Activated CD8-positive, alpha-beta T cell treated with anti-CD3 and anti-CD28 coated beads for 36 hours (primary cell): ENCODE measurements around the gene WBP1L. TPM values are rescaled to one million over a fixed set of nuclear protein-coding genes. Genes with fewer than 3 reads are reported as not detected.

Experiments
- ATAC-seq: fragments of 200-7000 bp; cut with Tn5 transposase; one replicate; pipeline ENCODE4 v1.10.0; 2021; ENCODE audit warnings: mild to moderate bottlenecking, moderate library complexity
- CTCF ChIA-PET: fragments of 350-600 bp; sonication (Branson Sonifier 250); formaldehyde crosslinking; loops from one replicate; lab custom pipeline; 2021; ENCODE audit warnings: antibody characterized with exemption; lab: Charles Lee
- POLR2A ChIA-PET: fragments of 350-600 bp; sonication (Branson Sonifier 250); formaldehyde crosslinking; loops from one replicate; lab custom pipeline; 2021; ENCODE audit warnings: antibody characterized with exemption; lab: Charles Lee
- DNase-seq: peaks from one replicate; pipeline ENCODE4 v3.0.0-alpha.2; 2020
- H3K27ac Mint-ChIP-seq: one replicate; pipeline ENCODE4 v1.8.0; 2021; ENCODE audit warnings: mild to moderate bottlenecking, mixed read lengths
- H3K27me3 Mint-ChIP-seq: one replicate; pipeline ENCODE4 v1.8.0; 2021; ENCODE audit warnings: mixed read lengths
- H3K36me3 Mint-ChIP-seq: one replicate; pipeline ENCODE4 v1.8.0; 2021; ENCODE audit warnings: low read depth, mixed read lengths
- H3K4me1 Mint-ChIP-seq: one replicate; pipeline ENCODE4 v1.8.0; 2021; ENCODE audit warnings: low read depth, mixed read lengths
- H3K4me3 Mint-ChIP-seq: one replicate; pipeline ENCODE4 v1.8.0; 2021; ENCODE audit warnings: mild to moderate bottlenecking, moderate library complexity, mixed read lengths
- H3K9me3 Mint-ChIP-seq: one replicate; pipeline ENCODE4 v1.8.0; 2021; ENCODE audit warnings: mixed read lengths
- CTCF ChIP-seq: fragments of 200-600 bp; IDR thresholded peaks from one replicate; pipeline ENCODE4 v1.8.0; 2022; ENCODE audit warnings: antibody characterized with exemption, mild to moderate bottlenecking
- intact Hi-C: fragments of 100-400 bp; cut with micrococcal nuclease; formaldehyde crosslinking; loops from one replicate; pipeline ENCODE4 v1.10.0; 2022
- total RNA-seq, 2 experiments: library from RNA; stranded (reverse); gene quantifications; one replicate each; pipeline ENCODE4 v1.2.3, GENCODE V29; 2021

WBP1L gene
- total RNA-seq, 2 experiments from 2014 or later: 11.4 to 12.7 TPM

- no peak for ATAC-seq
- Mint-ChIP-seq H3K36me3 (peaks cover 25% of the 10 kb centered on the region), H3K4me3 (no peak overlapping the region), H3K27ac (no peak overlapping the region), H3K27me3 (no peaks in the 10 kb centered on the region), H3K4me1 (peaks cover 42% of the 10 kb centered on the region), H3K9me3 (peaks cover 3% of the 10 kb centered on the region)
- intact Hi-C loops: no loop called here
- no peak for TF ChIP-seq CTCF
- CTCF ChIA-PET: interaction anchor here (1.1 kb wide), 1 partner anchor 13 kb away, joined by 8 read pairs; no protein-coding TSS in a partner anchor
- POLR2A ChIA-PET: no interaction called here
- DNase-seq: no peak
Observed at GRCh38 chr10:102801496-102801895, 57.7 kb downstream of the WBP1L start.

- Mint-ChIP-seq H3K4me1 (peaks cover 37% of the 10 kb centered on the region), H3K27me3 (no peaks in the 10 kb centered on the region), H3K4me3 (no peak overlapping the region), H3K27ac (peak overlapping the region; percentile 84), H3K9me3 (peaks cover 3% of the 10 kb centered on the region), H3K36me3 (peaks cover 25% of the 10 kb centered on the region)
- no peak for TF ChIP-seq CTCF
- DNase-seq (no peak), ATAC-seq (no peak)
- intact Hi-C loops: no loop called here
- CTCF ChIA-PET: interaction anchor here (1.1 to 1.5 kb wide), 2 partner anchors 13 to 49 kb away, joined by 5 to 8 read pairs; no protein-coding TSS in a partner anchor
- POLR2A ChIA-PET: no interaction called here
Observed at GRCh38 chr10:102801978-102802377, 58.2 kb downstream of the WBP1L start.

GRCh38 chr10:102802920-102803534 is 59.3 kb downstream of the WBP1L start:
- H3K27me3 Mint-ChIP-seq: no peaks in the 10 kb centered on the region
- TF ChIP-seq CTCF: no peak
- H3K27ac Mint-ChIP-seq: peak overlapping the region; percentile 84
- H3K4me3 Mint-ChIP-seq: no peak overlapping the region
- peaks cover 3% of the 10 kb centered on the region for H3K9me3 Mint-ChIP-seq
- H3K4me1 Mint-ChIP-seq: peaks cover 35% of the 10 kb centered on the region
- DNase-seq: peak; percentile 38
- H3K36me3 Mint-ChIP-seq: peaks cover 25% of the 10 kb centered on the region
- ATAC-seq: peak; percentile 86
- intact Hi-C loops: no loop called here
- ChIA-PET POLR2A (interaction anchor here (1.0 kb wide), 1 partner anchor 25 kb away, joined by 3 read pairs; no protein-coding TSS in a partner anchor), CTCF (interaction anchor here (1.0 to 1.5 kb wide), 4 partner anchors 14 to 99 kb away, joined by 3 to 8 read pairs (median 4); no protein-coding TSS in a partner anchor)

- peaks cover 20% of the 10 kb centered on the region for H3K36me3 Mint-ChIP-seq
- H3K27me3 Mint-ChIP-seq: no peaks in the 10 kb centered on the region
- H3K27ac Mint-ChIP-seq: peak overlapping the region; percentile 30
- no peak for ATAC-seq
- H3K4me1 Mint-ChIP-seq: peaks cover 41% of the 10 kb centered on the region
- H3K4me3 Mint-ChIP-seq: no peak overlapping the region
- peaks cover 3% of the 10 kb centered on the region for H3K9me3 Mint-ChIP-seq
- CTCF ChIA-PET: interaction anchor here (0.6 to 1.5 kb wide), 2 partner anchors 51 to 128 kb away, joined by 3 to 4 read pairs; no protein-coding TSS in a partner anchor
- no peak for TF ChIP-seq CTCF
- no peak for DNase-seq
- intact Hi-C loops: no loop called here
- POLR2A ChIA-PET: no interaction called here
Observed at GRCh38 chr10:102804382-102805055, 60.8 kb downstream of the WBP1L start.

GRCh38 chr10:102808380-102808779 is 64.6 kb downstream of the WBP1L start:
- H3K4me3 Mint-ChIP-seq: no peak overlapping the region
- ChIA-PET POLR2A (no interaction called here), CTCF (interaction anchor here (1.2 kb wide), 1 partner anchor 49 kb away, joined by 3 read pairs; no protein-coding TSS in a partner anchor)
- H3K27ac Mint-ChIP-seq: peak overlapping the region; percentile 81
- H3K27me3 Mint-ChIP-seq: no peaks in the 10 kb centered on the region
- DNase-seq: no peak
- peaks cover 29% of the 10 kb centered on the region for H3K4me1 Mint-ChIP-seq
- peaks cover 3% of the 10 kb centered on the region for H3K9me3 Mint-ChIP-seq
- ATAC-seq: no peak
- peaks cover 19% of the 10 kb centered on the region for H3K36me3 Mint-ChIP-seq
- no peak for TF ChIP-seq CTCF
- intact Hi-C loops: no loop called here
